Nephron progenitor cell (in vitro differentiated cells): ENCODE measurements around the gene GLIS1.
"Not testable (repeated sequence)": the region's sequence is repeated elsewhere in the genome, so short reads cannot be mapped to it uniquely, and the experiment has no call there.

Experiments used
- DNase-seq: peaks from one replicate; pipeline ENCODE4 v3.0.0; 2021
- H3K27ac Mint-ChIP-seq: 2 replicates; pipeline ENCODE4 v1.8.0; 2021; ENCODE audit warnings: mild to moderate bottlenecking, moderate library complexity, mixed read lengths
- H3K27me3 Mint-ChIP-seq: 2 replicates; pipeline ENCODE4 v1.8.0; 2021; ENCODE audit warnings: mild to moderate bottlenecking, low read depth, mixed read lengths; ENCODE audit not compliant: poor library complexity
- H3K36me3 Mint-ChIP-seq: 2 replicates; pipeline ENCODE4 v1.8.0; 2021; ENCODE audit warnings: low read depth, mixed read lengths
- H3K4me1 Mint-ChIP-seq: 2 replicates; pipeline ENCODE4 v1.8.0; 2021; ENCODE audit warnings: mixed read lengths
- H3K4me3 Mint-ChIP-seq: 2 replicates; pipeline ENCODE4 v1.8.0; 2021; ENCODE audit warnings: mild to moderate bottlenecking, moderate library complexity, mixed read lengths
- H3K9me3 Mint-ChIP-seq: 2 replicates; pipeline ENCODE4 v1.8.0; 2021; ENCODE audit warnings: mild to moderate bottlenecking, moderate library complexity, mixed read lengths
- CTCF ChIP-seq: fragments of 200-600 bp; sonication (generic); IDR thresholded peaks from 2 replicates; pipeline ENCODE4 v1.5.0; 2021; ENCODE audit warnings: antibody characterized with exemption

The GLIS1 gene

GRCh38 chr1:53559391-53559815 lies 179.6 kb downstream of the GLIS1 start:
- H3K4me3 Mint-ChIP-seq = no peak overlapping the region
- DNase-seq = peak; percentile 33
- H3K4me1 Mint-ChIP-seq = peaks cover 45% of the 10 kb centered on the region

GRCh38 chr1:53558739-53559315 lies 180.1 kb downstream of the GLIS1 start:
- Mint-ChIP-seq H3K4me3 (no peak overlapping the region), H3K27ac (peak overlapping the region; percentile 14)

More at GRCh38 chr1:53559391-53559815, 179.6 kb downstream of the GLIS1 start:
- H3K36me3 Mint-ChIP-seq = no peaks in the 10 kb centered on the region
- H3K27ac Mint-ChIP-seq = peak overlapping the region; percentile 14
- peaks cover 14% of the 10 kb centered on the region for H3K27me3 Mint-ChIP-seq
- H3K9me3 Mint-ChIP-seq = no peaks in the 10 kb centered on the region
- TF ChIP-seq CTCF = no peak

GRCh38 chr1:53557830-53558738 lies 180.9 kb downstream of the GLIS1 start:
- H3K27ac Mint-ChIP-seq = no peak overlapping the region
- H3K9me3 Mint-ChIP-seq = no peaks in the 10 kb centered on the region

More at GRCh38 chr1:53558739-53559315, 180.1 kb downstream of the GLIS1 start:
- Mint-ChIP-seq H3K27me3 (peaks cover 14% of the 10 kb centered on the region), H3K4me1 (peaks cover 45% of the 10 kb centered on the region), H3K36me3 (no peaks in the 10 kb centered on the region), H3K9me3 (no peaks in the 10 kb centered on the region)
- no peak for DNase-seq
- no peak for TF ChIP-seq CTCF

GRCh38 chr1:53557369-53557768 lies 181.6 kb downstream of the GLIS1 start:
- no peak overlapping the region for H3K27ac Mint-ChIP-seq
- H3K27me3 Mint-ChIP-seq = peaks cover 17% of the 10 kb centered on the region
- peaks cover 35% of the 10 kb centered on the region for H3K4me1 Mint-ChIP-seq
- H3K36me3 Mint-ChIP-seq = no peaks in the 10 kb centered on the region
- TF ChIP-seq CTCF = no peak
- no peak for DNase-seq
- H3K9me3 Mint-ChIP-seq = no peaks in the 10 kb centered on the region
- H3K4me3 Mint-ChIP-seq = no peak overlapping the region

More at GRCh38 chr1:53557830-53558738, 180.9 kb downstream of the GLIS1 start:
- Mint-ChIP-seq H3K4me1 (peaks cover 42% of the 10 kb centered on the region), H3K4me3 (no peak overlapping the region), H3K27me3 (peaks cover 14% of the 10 kb centered on the region), H3K36me3 (no peaks in the 10 kb centered on the region)
- no peak for DNase-seq
- TF ChIP-seq CTCF = no peak

- peaks cover 32% of the 10 kb centered on the region for H3K4me1 Mint-ChIP-seq
- H3K9me3 Mint-ChIP-seq = no peaks in the 10 kb centered on the region
- no peak for DNase-seq
- H3K36me3 Mint-ChIP-seq = no peaks in the 10 kb centered on the region
- no peak overlapping the region for H3K27ac Mint-ChIP-seq
- no peak overlapping the region for H3K4me3 Mint-ChIP-seq
- peaks cover 14% of the 10 kb centered on the region for H3K27me3 Mint-ChIP-seq
- TF ChIP-seq CTCF = no peak
These were observed 182.2 kb downstream of the GLIS1 start for GRCh38 chr1:53556657-53557227.

- H3K4me1 Mint-ChIP-seq = peaks cover 32% of the 10 kb centered on the region
- peaks cover 14% of the 10 kb centered on the region for H3K27me3 Mint-ChIP-seq
- H3K9me3 Mint-ChIP-seq, H3K4me3 Mint-ChIP-seq, H3K36me3 Mint-ChIP-seq, H3K27ac Mint-ChIP-seq, DNase-seq: not testable (repeated sequence)
These were observed 183.2 kb downstream of the GLIS1 start for GRCh38 chr1:53555620-53556326.
